Thoracic aorta (tissue), 2 donors: Measurements from ENCODE around the gene VNN1. TPM values are rescaled to one million over a fixed set of nuclear protein-coding genes. Genes with fewer than 3 reads are reported as not detected.

Experiments
- ATAC-seq: fragments of 150-250 bp; one replicate; pipeline ENCODE4 v1.8.0; 2017; ENCODE audit warnings: low read depth; ENCODE audit not compliant: insufficient number of reproducible peaks, low FRiP score
- DNase-seq: peaks from one replicate; pipeline ENCODE4 v3.0.0-alpha.2; 2020; ENCODE audit warnings: low spot score
- H3K27ac ChIP-seq, 2 donors: fragments of 200-600 bp; sonication (generic); 1 replicate in 1 of 2; 2 replicates in 1 of 2; pipeline ENCODE4 v1.5.1; 2016; ENCODE audit warnings: mild to moderate bottlenecking in 2 of 2, moderate library complexity in 2 of 2
- H3K27me3 ChIP-seq: fragments of 200-600 bp; sonication (generic); replicated peaks from 2 replicates; pipeline ENCODE4 v1.6.0; 2016; ENCODE audit warnings: mild to moderate bottlenecking; ENCODE audit not compliant: insufficient read depth
- H3K36me3 ChIP-seq: fragments of 200-600 bp; sonication (generic); one replicate; pipeline ENCODE4 v1.5.1; 2016
- H3K4me1 ChIP-seq, 2 donors: fragments of 200-600 bp; sonication (generic); 1 replicate in 1 of 2; 2 replicates in 1 of 2; pipeline versions ENCODE4 v1.5.1 to v1.6.0; 2016; ENCODE audit warnings: low read depth in 2 of 2, mild to moderate bottlenecking in 1 of 2; ENCODE audit not compliant: control insufficient read depth in 1 of 2
- H3K4me3 ChIP-seq: fragments of 200-600 bp; sonication (generic); 2 replicates; pipeline ENCODE4 v1.5.1; 2016; ENCODE audit warnings: mild to moderate bottlenecking
- H3K9me3 ChIP-seq: fragments of 200-600 bp; sonication (generic); 2 replicates; pipeline ENCODE4 v1.5.1; 2016
- CTCF ChIP-seq: fragments of 200-600 bp; sonication (generic); IDR thresholded peaks from one replicate; pipeline ENCODE4 v1.5.1; 2019; ENCODE audit warnings: antibody characterized with exemption
- total RNA-seq, 2 donors: library from RNA; depleted of rRNA; stranded (reverse); fragments of >200 nt; gene quantifications; one replicate each; pipeline versions ENCODE4 v1.1.0 to v1.2.3, GENCODE V29; 2016

VNN1 gene
- total RNA-seq, 2 donors from 2014 or later = 1.3 to 3.8 TPM

- Histone ChIP-seq H3K4me3 (no peak overlapping the region), H3K27ac (no peak overlapping the region), H3K27me3 (no peaks in the 10 kb centered on the region), H3K36me3 (no peaks in the 10 kb centered on the region), H3K9me3 (no peaks in the 10 kb centered on the region), H3K4me1 (no peaks in the 10 kb centered on the region)
- no peak for TF ChIP-seq CTCF
- no peak for ATAC-seq
- DNase-seq = no peak
These were observed 79.1 kb downstream of the VNN1 start for GRCh38 chr6:132634796-132635195.

GRCh38 chr6:132633362-132633761 is 80.5 kb downstream of the VNN1 start:
- TF ChIP-seq CTCF = no peak
- DNase-seq = no peak

More at GRCh38 chr6:132633362-132633761, 80.5 kb downstream of the VNN1 start:
- no peaks in the 10 kb centered on the region for H3K4me1 ChIP-seq
- ATAC-seq = no peak
- H3K27me3 ChIP-seq = no peaks in the 10 kb centered on the region
- H3K9me3 ChIP-seq = no peaks in the 10 kb centered on the region
- no peaks in the 10 kb centered on the region for H3K36me3 ChIP-seq
- H3K27ac ChIP-seq = no peak overlapping the region
- no peak overlapping the region for H3K4me3 ChIP-seq

Other genes with a start within 250 kb of the VNN1 start
- gene STX7, start 200.9 kb downstream of the VNN1 start, total RNA-seq = 10 to 100 TPM; 46.2 to 64.0 TPM
- not detected for gene TAAR9, start 175.8 kb downstream of the VNN1 start, total RNA-seq
- not detected for gene TAAR8, start 161.4 kb downstream of the VNN1 start, total RNA-seq
- not detected for gene TAAR6, start 143.7 kb downstream of the VNN1 start, total RNA-seq
- gene TAAR5, start 124.3 kb downstream of the VNN1 start, total RNA-seq = not detected
- gene TAAR2, start 89.8 kb downstream of the VNN1 start, total RNA-seq = not detected
- not detected for gene TAAR1, start 54.9 kb downstream of the VNN1 start, total RNA-seq
- 1 to 10 TPM; 2.0 to 2.4 TPM for gene VNN2, start 43.8 kb upstream of the VNN1 start, total RNA-seq
- 1 to 10 TPM; 3.9 to 6.1 TPM for gene SLC18B1, start 84.6 kb upstream of the VNN1 start, total RNA-seq
- gene RPS12, start 100.5 kb upstream of the VNN1 start, total RNA-seq = 100 to 1,000 TPM; 546 to 689 TPM